Skeletal muscle tissue (tissue), 4 donors: ENCODE data around the gene CYP4F8. TPM values are rescaled to one million over a fixed set of nuclear protein-coding genes. Genes with fewer than 3 reads are reported as not detected.

Source experiments
- H3K27ac ChIP-seq: one replicate; pipeline ENCODE4 v1.7.0; 2013; ENCODE audit warnings: mild to moderate bottlenecking, low read depth, low read length, inconsistent platforms
- H3K27me3 ChIP-seq, 3 donors: one replicate each; pipeline ENCODE4 v1.7.0; 2013; ENCODE audit warnings: low read length in 3 of 3; ENCODE audit not compliant: control insufficient read depth in 3 of 3, insufficient read depth in 3 of 3
- H3K36me3 ChIP-seq, 3 donors: one replicate each; pipeline ENCODE4 v1.7.0; 2013; ENCODE audit warnings: low read length in 3 of 3; ENCODE audit not compliant: control insufficient read depth in 3 of 3, insufficient read depth in 3 of 3
- H3K4me1 ChIP-seq, 3 donors: one replicate each; pipeline ENCODE4 v1.7.0; 2013; ENCODE audit warnings: low read length in 3 of 3, mild to moderate bottlenecking in 3 of 3; ENCODE audit not compliant: control insufficient read depth in 3 of 3, insufficient read depth in 3 of 3
- H3K4me3 ChIP-seq, 3 donors: one replicate each; pipeline ENCODE4 v1.7.0; 2013; ENCODE audit warnings: low read length in 3 of 3
- H3K9ac ChIP-seq, 3 donors: one replicate each; pipeline ENCODE4 v1.7.0; 2013; ENCODE audit warnings: low read length in 3 of 3, mild to moderate bottlenecking in 3 of 3, moderate library complexity in 2 of 3, low read depth in 1 of 3
- H3K9me3 ChIP-seq, 3 donors: one replicate each; pipeline ENCODE4 v1.7.0; 2013; ENCODE audit warnings: low read length in 3 of 3; ENCODE audit not compliant: control insufficient read depth in 3 of 3
- total RNA-seq: library from RNA; depleted of rRNA; stranded (reverse); fragments of >200 nt; gene quantifications from one replicate; pipeline ENCODE4 v1.2.3, GENCODE V29; 2014
- donor health status: Osteomylitis.

The CYP4F8 gene
- total RNA-seq, 1 donor from 2014 or later = not detected

DNA sequence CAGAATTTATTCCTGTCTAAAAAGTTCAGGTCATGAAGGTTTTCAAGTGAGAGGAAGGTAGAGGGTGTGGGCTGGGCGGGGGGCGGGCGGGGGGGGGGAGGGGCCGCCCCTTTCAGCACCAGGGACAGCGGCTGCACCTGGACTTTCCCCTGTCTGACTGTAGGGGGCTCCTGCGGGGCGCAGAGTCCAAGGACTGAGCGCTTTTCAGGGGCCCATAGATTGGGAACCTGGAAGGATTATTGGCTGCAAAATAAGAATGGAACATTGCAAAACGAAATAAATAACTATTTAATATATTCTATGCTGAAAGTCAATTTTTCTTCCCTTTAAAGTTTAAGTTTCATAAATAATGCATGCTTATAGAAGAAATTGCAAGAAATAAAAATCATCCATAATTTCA, 16.8 kb downstream of the CYP4F8 start:
- H3K9ac ChIP-seq = no peak overlapping the region
- H3K9me3 ChIP-seq = peaks cover 0 to 2% (median 0%) of the 10 kb centered on the region in 3 donors
- H3K4me3 ChIP-seq = no peak overlapping the region
- no peaks in the 10 kb centered on the region for H3K36me3 ChIP-seq
- no peaks in the 10 kb centered on the region for H3K4me1 ChIP-seq
- peaks cover 9 to 18% (median 11%) of the 10 kb centered on the region in 3 donors for H3K27me3 ChIP-seq
- no peak overlapping the region for H3K27ac ChIP-seq

DNA sequence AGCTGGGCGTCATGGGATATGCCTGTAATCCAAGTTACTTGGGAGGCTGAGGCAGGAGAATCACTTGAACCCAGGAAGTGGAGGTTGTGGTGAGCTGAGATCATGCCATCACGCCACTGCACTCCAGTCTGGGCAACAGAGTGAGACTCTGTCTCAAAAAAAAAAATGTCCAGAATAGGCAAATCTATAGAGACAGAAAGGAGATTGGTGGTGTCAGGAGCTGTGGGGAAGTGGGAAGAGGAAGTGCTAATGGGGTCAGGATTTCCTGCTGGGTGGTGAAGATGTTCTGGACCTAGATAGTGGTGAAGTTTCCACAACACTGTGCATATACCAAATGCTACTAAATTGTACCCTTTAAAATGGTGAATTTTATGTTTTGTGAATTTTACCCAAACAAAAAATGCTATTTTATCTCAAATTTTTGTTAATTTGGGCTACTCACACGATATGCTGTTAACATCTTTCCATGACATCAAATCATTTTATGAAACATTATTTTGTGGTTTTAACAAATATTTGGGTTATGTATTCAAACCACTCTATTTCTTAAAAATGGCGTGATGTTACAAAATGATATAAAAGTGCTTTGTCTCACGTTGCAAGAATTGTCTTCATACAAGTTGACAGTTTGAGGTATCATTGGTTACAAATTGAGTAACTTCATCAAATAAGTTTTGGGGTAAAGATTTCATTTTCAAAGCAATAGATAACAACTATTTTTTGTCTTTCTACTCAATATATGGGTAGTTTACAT, 18.2 kb downstream of the CYP4F8 start:
- no peak overlapping the region for H3K4me3 ChIP-seq
- no peaks in the 10 kb centered on the region for H3K9me3 ChIP-seq
- H3K9ac ChIP-seq = no peak overlapping the region
- no peak overlapping the region for H3K27ac ChIP-seq
- no peaks in the 10 kb centered on the region for H3K4me1 ChIP-seq
- H3K27me3 ChIP-seq = peaks cover 8 to 18% (median 8%) of the 10 kb centered on the region in 3 donors
- H3K36me3 ChIP-seq = no peaks in the 10 kb centered on the region

DNA sequence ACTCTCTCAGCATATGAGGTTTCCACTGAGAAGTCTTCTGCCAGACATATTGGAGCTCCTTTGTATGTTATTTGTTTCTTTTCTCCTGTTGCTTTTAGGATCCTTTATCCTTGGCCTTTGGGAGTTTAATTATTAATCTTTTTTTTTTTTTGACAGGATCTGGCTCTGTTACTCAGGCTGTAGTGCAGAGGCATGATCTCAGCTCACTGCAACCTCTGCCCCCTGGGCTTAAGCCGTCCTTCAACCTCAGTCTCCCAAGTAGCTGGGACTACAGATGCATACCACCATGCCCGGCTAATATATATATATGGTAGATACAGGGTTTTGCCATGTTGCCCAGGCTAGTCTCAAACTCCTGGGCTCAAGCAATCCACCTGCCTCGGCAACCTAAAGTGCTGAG, 19.1 kb downstream of the CYP4F8 start:
- Histone ChIP-seq H3K4me1 (no peaks in the 10 kb centered on the region), H3K36me3 (no peaks in the 10 kb centered on the region), H3K9ac (no peak overlapping the region), H3K9me3 (no peaks in the 10 kb centered on the region), H3K27ac (no peak overlapping the region), H3K4me3 (no peak overlapping the region), H3K27me3 (peaks cover 2 to 12% (median 5%) of the 10 kb centered on the region in 3 donors)

DNA sequence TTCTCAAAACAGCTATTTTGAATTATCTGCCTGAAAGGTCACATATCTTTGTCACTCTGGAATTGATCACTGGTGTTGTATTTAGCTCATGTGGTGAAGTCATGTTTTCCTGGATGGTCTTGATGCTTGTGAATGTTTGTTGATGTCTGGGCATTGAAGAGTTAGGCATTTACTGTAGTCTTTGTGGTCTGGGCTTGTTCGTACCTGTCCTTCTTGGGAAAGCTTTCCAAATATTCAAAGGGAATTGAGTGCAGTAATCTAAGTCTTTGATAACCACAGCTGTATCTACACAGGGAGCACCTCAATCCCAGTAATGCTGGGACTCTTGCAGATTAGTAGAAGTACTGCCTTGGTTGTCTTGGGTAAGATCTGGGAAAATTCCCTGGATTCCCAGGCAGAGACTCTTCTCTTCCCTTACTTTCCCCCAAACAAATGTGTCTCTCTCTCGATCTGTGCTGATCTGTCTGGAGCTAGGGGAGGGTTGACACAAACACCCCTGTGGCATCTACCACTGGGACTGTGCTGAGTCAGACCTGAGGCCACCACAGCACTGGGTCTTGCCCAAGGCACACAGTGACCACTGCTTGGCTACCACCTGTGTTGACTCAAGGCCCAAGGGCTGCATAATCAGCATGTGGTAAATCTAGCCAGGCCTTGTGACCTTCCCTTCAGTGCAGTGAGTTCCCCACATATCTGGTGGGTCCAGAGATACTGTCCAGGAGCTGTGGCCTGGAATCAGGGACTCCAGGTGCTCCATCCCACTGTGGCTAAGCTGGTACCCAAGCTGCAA, 20.2 kb downstream of the CYP4F8 start:
- Histone ChIP-seq H3K4me3 (no peak overlapping the region), H3K36me3 (no peaks in the 10 kb centered on the region), H3K9ac (no peak overlapping the region), H3K4me1 (no peaks in the 10 kb centered on the region), H3K27ac (no peak overlapping the region), H3K27me3 (peaks cover 0 to 11% (median 3%) of the 10 kb centered on the region in 3 donors), H3K9me3 (no peaks in the 10 kb centered on the region)

DNA sequence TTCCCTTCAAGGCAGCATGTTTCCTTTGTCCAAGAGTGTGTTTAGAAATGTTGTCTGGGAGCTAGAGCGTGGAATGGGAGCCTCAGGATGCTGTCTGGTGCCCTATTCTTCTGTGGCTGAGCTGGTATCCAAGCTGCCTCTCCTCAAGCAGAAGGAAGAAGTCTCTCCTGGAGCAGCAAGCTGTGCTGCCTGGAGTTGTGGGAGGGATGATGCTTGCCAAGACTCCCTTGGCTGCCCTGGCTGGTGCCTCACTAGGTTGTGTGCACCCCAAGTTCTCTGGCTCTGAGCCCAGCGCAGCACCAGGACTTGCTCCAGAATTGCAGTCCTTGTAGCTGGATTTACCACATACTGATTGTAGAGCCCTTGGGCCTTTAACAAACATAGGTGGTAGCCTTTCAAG, 21.0 kb downstream of the CYP4F8 start:
- H3K36me3 ChIP-seq = no peaks in the 10 kb centered on the region
- H3K27ac ChIP-seq = no peak overlapping the region
- H3K4me3 ChIP-seq = no peak overlapping the region
- no peaks in the 10 kb centered on the region for H3K4me1 ChIP-seq
- no peaks in the 10 kb centered on the region for H3K9me3 ChIP-seq
- H3K9ac ChIP-seq = no peak overlapping the region
- H3K27me3 ChIP-seq = peaks cover 0 to 6% (median 3%) of the 10 kb centered on the region in 3 donors

DNA sequence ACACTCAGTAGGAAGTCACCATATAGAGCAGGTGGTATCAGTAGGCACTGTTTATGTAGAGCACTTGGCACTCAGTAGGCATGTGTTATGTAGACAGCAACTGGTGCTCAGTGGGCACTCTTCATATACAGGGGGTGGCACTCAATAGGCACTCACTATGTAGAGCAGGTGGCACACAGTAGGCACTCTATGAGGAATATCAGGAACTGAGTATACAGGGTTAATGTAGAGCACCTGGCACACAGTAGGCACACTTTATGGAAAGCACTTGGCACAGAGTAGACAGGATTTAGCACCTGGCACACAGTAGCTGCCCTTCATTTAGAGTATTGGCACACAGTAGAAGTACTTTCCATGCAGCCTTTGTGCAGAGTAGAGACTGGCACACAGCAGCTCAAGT, 24.6 kb downstream of the CYP4F8 start:
- H3K27me3 ChIP-seq = peaks cover 0 to 6% (median 3%) of the 10 kb centered on the region in 3 donors
- H3K9ac ChIP-seq = no peak overlapping the region
- H3K4me3 ChIP-seq = no peak overlapping the region
- no peaks in the 10 kb centered on the region for H3K36me3 ChIP-seq
- H3K9me3 ChIP-seq = no peaks in the 10 kb centered on the region
- H3K27ac ChIP-seq = no peak overlapping the region
- H3K4me1 ChIP-seq = no peaks in the 10 kb centered on the region

DNA sequence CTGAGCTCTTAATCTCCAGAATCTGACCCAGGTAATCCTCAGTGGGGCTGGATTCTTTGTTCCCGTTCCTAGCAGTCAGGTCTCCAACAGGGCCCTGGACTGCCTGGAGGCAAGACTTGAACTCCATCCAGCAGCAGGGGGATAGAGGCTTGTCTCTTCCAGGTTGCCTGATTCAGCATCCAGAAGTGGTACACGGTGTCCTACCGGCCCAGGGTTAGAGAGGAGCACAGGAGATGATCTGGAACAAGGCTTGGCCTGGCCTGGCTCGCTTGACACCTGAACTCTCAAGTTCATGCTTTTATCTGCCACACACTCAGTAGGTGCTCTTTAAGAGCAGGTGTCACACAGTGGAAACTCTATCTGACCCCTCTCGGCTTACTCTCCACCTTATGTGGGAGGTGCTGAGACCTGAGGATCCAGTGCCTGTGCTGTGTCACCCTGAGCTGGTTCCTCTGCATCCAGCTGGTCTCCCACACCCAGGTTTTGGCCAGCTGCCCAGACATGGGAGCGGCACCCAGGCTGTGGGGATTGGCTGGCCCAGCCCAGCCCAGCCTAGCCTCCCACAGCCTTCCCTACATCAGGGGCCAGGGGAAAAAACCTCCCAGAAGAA, 25.4 kb downstream of the CYP4F8 start, which contains the start of gene CYP4F3:
TSS of gene CYP4F3 (plus strand) at position 604 of the 610 bp plus-strand sequence. CDS start 519 bp downstream, outside the sequence.
- Histone ChIP-seq H3K27me3 (peaks cover 0 to 6% (median 1%) of the 10 kb centered on the region in 3 donors), H3K4me3 (no peak within 1 kb of the TSS), H3K9me3 (no peaks in the 10 kb centered on the region), H3K36me3 (no peaks in the 10 kb centered on the region), H3K9ac (no peak within 1 kb of the TSS), H3K4me1 (no peaks in the 10 kb centered on the region), H3K27ac (no peak within 1 kb of the TSS)

DNA sequence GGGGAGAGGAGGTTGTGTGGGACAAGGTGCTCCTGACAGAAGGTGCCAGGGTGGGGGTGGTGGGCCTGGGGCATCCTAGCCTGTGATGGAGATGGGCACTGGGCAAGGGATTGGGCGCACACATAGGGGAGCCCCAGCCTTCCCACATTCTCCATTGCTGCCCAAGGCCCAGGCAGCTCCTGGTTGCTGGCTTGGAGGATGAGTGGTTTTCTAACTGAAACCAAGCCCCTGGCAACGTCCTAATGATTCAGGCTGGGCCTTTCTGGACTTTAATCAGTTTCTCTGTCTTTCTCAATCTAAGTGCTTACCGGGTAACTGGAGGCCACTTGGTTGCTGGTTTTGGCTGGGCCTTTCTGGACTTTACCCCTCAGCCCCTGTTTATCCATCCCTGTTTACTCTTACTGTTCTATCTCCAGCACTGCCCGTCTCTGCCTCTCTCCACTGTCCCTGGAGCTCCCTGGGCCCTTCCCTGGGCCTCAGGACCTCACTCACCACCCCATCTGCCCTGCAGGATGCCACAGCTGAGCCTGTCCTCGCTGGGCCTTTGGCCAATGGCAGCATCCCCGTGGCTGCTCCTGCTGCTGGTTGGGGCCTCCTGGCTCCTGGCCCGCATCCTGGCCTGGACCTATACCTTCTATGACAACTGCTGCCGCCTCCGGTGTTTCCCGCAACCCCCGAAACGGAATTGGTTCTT, 26.0 kb downstream of the CYP4F8 start:
- no peaks in the 10 kb centered on the region for H3K9me3 ChIP-seq
- H3K9ac ChIP-seq = no peak overlapping the region
- H3K27ac ChIP-seq = no peak overlapping the region
- peaks cover 0 to 3% (median 0%) of the 10 kb centered on the region in 3 donors for H3K27me3 ChIP-seq
- H3K4me1 ChIP-seq = no peaks in the 10 kb centered on the region
- no peak overlapping the region for H3K4me3 ChIP-seq
- H3K36me3 ChIP-seq = no peaks in the 10 kb centered on the region

DNA sequence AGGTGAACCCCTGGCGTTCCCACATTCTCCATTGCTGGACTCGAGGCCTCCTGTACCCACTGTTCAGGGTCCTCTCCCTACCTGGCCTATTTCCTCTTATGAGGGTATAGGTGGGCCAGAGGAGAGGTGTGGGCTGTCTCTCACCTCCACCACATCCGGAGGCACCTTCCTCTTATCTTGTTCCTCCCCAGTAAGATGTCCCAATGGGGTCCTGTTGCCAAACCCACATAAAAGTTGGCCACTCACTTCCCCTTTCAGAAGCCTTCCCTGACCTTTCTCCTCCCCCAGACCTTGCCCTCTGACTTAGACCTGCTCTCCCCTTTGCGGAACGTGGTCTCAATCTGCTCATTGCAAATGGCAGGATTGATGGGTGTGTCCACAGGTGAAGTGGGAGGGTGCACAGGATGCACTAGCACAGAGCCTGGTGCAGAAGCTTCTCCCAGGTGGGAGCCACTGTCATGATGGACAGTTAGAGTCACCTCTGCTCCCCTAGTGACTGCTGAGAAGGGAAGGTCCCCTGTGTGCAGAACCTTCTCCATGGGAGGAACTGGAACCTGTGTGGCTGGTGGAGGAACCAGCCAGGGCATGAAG, 27.0 kb downstream of the CYP4F8 start:
- no peak overlapping the region for H3K4me3 ChIP-seq
- H3K9me3 ChIP-seq = peaks cover 0 to 4% (median 2%) of the 10 kb centered on the region in 3 donors
- no peak overlapping the region for H3K9ac ChIP-seq
- H3K27ac ChIP-seq = no peak overlapping the region
- H3K27me3 ChIP-seq = peaks cover 0 to 4% (median 2%) of the 10 kb centered on the region in 3 donors
- H3K36me3 ChIP-seq = no peaks in the 10 kb centered on the region
- H3K4me1 ChIP-seq = no peaks in the 10 kb centered on the region
